RWPE1 (cell line): Measurements from ENCODE around the gene RER1.

Source experiments
- CTCF ChIA-PET: fragments of 350-600 bp; sonication (Branson Sonifier 250); formaldehyde crosslinking; extraction: SDS; loops from one replicate; lab custom pipeline; 2021; lab: Yijun Ruan, JAX
- POLR2A ChIA-PET: fragments of 400-600 bp; formaldehyde crosslinking; extraction: SDS; loops from one replicate; lab custom pipeline; 2020; ENCODE audit warnings: antibody characterized with exemption; ENCODE audit not compliant: low non-redundant PET; lab: Yijun Ruan, JAX
- DNase-seq: peaks from one replicate; pipeline ENCODE4 v3.0.0; 2012; ENCODE audit warnings: low spot score
- H3K27ac ChIP-seq: fragments of 450-650 bp; 2 replicates; pipeline ENCODE4 v1.5.1; 2017
- TF ChIP-seq, protein P1 (sequence below): fragments of 450-650 bp; conservative IDR thresholded peaks from 2 replicates; pipeline ENCODE4 v1.5.1; 2017; ENCODE audit warnings: low read depth, mild to moderate bottlenecking

Gene RER1

DNA sequence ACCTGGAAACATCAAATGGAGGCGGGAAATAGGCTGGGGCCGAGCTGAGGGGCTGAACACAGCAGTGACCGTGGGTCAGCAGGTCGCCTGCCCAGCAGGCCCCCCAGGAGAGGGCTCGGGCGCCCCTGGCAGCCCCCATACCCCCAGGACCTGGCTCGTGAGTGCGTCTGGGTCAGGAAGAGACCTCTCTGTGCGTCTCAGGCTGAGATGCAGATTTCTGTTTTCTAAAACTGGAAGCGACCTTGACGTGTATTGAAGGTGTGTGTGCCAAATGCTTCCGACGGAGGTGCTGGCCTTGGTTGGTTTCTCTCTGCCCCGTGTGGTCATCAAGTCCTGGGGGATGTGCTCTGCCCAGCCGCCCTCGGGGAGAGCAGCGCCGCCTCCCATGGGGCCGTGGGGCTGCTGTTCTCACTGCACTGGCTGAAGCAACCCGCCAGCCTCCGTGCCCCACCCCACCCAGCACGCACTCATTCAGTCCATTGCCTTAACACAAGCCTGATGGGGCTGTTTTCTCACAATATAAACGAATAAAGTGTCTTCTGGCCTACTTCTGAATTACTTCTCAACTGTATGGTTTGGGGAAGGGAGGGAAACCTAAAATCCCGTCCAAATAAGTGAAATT lies 13.4 kb downstream of the RER1 start:
- POLR2A ChIA-PET = no interaction called here
- DNase-seq = no peak
- peak overlapping the region; percentile 59 for H3K27ac ChIP-seq
- TF ChIP-seq, protein P1, sequence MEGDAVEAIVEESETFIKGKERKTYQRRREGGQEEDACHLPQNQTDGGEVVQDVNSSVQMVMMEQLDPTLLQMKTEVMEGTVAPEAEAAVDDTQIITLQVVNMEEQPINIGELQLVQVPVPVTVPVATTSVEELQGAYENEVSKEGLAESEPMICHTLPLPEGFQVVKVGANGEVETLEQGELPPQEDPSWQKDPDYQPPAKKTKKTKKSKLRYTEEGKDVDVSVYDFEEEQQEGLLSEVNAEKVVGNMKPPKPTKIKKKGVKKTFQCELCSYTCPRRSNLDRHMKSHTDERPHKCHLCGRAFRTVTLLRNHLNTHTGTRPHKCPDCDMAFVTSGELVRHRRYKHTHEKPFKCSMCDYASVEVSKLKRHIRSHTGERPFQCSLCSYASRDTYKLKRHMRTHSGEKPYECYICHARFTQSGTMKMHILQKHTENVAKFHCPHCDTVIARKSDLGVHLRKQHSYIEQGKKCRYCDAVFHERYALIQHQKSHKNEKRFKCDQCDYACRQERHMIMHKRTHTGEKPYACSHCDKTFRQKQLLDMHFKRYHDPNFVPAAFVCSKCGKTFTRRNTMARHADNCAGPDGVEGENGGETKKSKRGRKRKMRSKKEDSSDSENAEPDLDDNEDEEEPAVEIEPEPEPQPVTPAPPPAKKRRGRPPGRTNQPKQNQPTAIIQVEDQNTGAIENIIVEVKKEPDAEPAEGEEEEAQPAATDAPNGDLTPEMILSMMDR = no peak
- CTCF ChIA-PET = no interaction called here

DNA sequence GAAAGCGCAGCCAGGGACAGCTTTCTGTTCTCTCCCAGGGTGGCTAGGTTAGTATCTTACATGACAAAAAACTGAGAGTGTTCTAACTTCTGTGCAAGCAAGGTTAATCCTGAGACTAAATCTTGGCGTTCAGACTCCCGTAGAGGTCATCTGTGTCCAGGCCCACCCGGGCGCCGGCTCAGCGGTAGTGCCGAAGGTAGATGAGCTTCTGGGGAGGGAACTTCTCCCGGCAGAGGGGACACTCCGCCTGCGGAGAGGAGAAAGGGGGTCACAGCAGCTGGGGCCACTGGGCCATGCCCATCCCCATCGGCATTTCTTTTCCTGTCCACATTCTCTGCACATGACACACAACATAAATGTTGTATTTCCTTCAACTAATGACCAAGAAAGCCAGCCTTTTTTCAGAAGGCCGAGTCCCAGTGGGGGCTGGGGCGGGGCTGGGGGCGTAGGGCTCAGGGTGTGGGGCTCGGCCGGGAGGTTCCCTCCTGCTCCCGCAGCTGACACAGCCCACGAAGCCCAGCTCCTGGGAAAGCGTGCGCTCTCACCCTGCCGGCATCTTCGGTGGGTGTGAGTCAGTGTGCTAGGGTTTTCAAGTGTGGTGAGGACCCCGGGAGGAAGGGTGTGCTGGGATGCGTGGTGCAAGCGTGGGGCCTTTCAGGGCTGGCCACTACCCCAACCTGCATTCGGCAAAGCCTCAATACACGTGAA lies 14.1 kb downstream of the RER1 start:
- peak overlapping the region; percentile 59 for H3K27ac ChIP-seq
- ChIA-PET POLR2A (no interaction called here), CTCF (no interaction called here)
- DNase-seq = no peak
- TF ChIP-seq, protein P1 = no peak

DNA sequence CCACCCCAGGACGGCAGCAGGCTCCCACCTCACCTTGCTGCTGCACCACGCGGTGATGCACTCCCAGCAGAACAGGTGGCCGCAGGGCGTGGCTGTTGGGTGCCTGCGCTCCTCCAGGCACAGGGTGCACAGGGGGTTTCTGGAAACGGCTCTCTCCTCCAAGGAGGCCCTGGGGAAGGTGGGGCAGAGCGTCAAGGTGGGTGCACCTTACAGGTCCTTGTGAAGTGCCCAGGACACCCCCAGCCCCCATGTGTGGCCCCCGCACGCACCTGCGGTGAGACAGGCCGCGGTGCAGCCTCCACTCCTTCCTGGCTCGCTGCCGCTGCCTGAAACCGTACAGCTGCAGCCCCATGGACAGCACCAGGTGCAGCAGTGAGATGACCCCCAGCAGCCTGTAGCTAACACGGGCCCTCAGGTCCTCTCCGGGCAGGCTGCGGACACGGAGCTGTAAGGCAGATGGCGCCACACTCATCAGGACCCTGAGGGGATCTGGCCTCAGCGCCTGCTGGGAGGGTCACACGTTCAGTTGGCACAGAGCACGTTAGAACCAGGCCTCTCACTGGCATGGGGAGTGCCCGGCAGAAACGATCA lies 14.9 kb downstream of the RER1 start:
- no peak for DNase-seq
- H3K27ac ChIP-seq = peak overlapping the region; percentile 59
- ChIA-PET POLR2A (no interaction called here), CTCF (interaction anchor here (0.6 to 0.7 kb wide), 2 partner anchors 74 to 118 kb away, joined by 3 to 4 read pairs; no protein-coding TSS in a partner anchor)
- TF ChIP-seq, protein P1 = no peak

DNA sequence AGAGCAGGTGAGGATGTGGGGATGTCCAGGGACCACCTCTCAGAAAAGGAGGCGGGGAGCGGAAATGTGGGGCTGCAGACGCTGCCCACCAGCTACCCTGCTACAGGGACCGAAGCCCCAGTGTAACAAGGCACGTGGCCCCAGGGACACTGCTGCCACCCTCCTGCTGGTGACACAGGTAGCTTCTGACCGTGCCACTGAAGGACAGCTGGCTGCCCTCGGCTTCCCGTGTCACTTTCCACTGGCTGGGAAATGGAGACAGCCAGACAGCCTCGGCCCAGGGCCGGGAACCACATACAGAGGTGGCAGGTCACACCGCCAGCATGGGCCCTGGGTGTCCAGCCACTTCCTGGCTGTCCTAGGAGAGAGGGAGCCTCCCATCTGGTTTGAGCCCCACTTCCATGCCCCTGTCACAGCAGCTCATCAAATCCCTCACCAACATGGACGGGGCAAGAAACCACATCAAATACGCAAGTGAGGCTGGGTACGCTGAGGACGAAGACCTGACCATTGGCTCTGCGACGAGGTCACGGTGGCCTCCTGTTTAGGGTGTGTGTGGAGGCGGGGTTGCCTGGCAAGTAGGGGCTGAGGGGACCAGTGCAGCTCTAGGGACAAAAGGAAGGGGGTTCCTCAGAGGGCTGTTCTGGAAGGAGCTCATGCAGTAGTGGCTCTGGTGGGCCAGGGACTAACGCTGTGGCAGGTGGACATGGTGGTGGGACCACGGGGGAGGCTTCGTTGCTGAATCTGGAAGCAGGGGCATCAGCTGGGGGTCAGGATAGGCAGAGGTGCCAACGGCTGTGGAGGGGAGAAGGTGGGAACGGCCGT lies 15.7 kb downstream of the RER1 start:
- ChIA-PET POLR2A (no interaction called here), CTCF (interaction anchor here (0.7 kb wide), 1 partner anchor 117 kb away, joined by 4 read pairs; no protein-coding TSS in a partner anchor)
- peak overlapping the region; percentile 59 for H3K27ac ChIP-seq
- TF ChIP-seq, protein P1 = no peak
- no peak for DNase-seq

DNA sequence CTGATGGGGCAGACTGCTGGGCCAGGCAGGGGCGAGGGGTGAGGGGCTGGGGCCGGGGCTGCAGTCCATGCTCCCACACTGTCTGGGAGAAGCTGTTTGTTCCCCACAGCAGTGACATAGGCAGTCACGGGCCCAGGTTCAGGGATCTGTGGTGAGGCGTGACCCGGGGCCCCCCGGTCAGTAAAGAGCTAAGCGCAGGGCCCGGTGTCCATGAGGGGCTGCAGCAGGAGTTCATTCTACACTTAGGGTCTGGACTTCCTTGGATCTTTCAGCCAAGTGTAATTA lies 16.3 kb downstream of the RER1 start:
- POLR2A ChIA-PET = interaction anchor here (1.3 kb wide), 1 partner anchor 8 kb away, joined by 3 read pairs; no protein-coding TSS in a partner anchor
- CTCF ChIA-PET = no interaction called here
- TF ChIP-seq, protein P1 = no peak
- no peak for DNase-seq
- H3K27ac ChIP-seq = peak overlapping the region; percentile 59

DNA sequence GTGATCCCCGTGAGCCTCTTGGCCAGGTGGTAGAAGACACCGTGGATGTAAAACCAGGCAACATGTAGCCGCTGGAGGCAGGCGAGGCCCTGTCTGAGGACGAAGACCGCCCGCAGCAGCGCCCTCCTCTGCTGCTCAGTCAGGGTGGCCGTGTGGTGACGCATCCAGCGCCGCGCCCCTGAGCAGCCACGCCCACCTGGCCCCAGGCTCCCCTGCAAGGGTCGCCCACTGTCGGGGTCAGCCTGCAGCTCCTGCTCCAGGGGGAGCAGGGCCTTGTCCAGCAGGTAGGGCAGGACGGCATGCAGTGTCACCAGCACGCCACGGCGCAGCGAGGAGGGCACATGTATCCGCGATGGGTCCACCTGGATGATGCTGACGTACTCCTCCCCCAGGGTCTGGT lies 16.8 kb downstream of the RER1 start:
- TF ChIP-seq, protein P1 = no peak
- DNase-seq = no peak
- ChIA-PET POLR2A (interaction anchor here (1.3 kb wide), 1 partner anchor 9 kb away, joined by 3 read pairs; no protein-coding TSS in a partner anchor), CTCF (no interaction called here)
- peak overlapping the region; percentile 59 for H3K27ac ChIP-seq
